Smooth muscle cell (in vitro differentiated cells): ENCODE results near the gene RRM1. TPM values are rescaled to one million over a fixed set of nuclear protein-coding genes. Genes with fewer than 3 reads are reported as not detected.

Source experiments
- DNase-seq: peaks from one replicate; lab custom pipeline; 2025; ENCODE audit not compliant: unreplicated experiment; lab: John Stamatoyannopoulos, UW
- H2AFZ ChIP-seq: fragments of 200-600 bp; sonication (generic); 2 replicates; pipeline ENCODE4 v1.6.0; 2016; ENCODE audit warnings: antibody characterized with exemption, low read depth, mild to moderate bottlenecking
- H3F3A ChIP-seq: fragments of 200-600 bp; sonication (generic); 2 replicates; pipeline ENCODE4 v1.6.0; 2017; ENCODE audit warnings: antibody characterized with exemption, low read depth
- H3K27ac ChIP-seq: fragments of 200-600 bp; sonication (generic); 2 replicates; pipeline ENCODE4 v1.5.1; 2016; ENCODE audit warnings: low read depth, mild to moderate bottlenecking
- H3K27me3 ChIP-seq: fragments of 200-600 bp; sonication (generic); 2 replicates; pipeline ENCODE4 v1.6.1; 2016; ENCODE audit warnings: low read depth, mild to moderate bottlenecking
- H3K36me3 ChIP-seq: fragments of 200-600 bp; sonication (generic); 2 replicates; pipeline ENCODE4 v1.5.1; 2016; ENCODE audit warnings: low read depth
- H3K4me1 ChIP-seq: fragments of 200-600 bp; sonication (generic); 2 replicates; pipeline ENCODE4 v1.5.1; 2016; ENCODE audit warnings: low read depth
- H3K4me2 ChIP-seq: fragments of 200-600 bp; sonication (generic); 2 replicates; pipeline ENCODE4 v1.6.0; 2016; ENCODE audit warnings: mild to moderate bottlenecking
- H3K4me3 ChIP-seq: fragments of 200-600 bp; sonication (generic); 2 replicates; pipeline ENCODE4 v1.5.1; 2016; ENCODE audit warnings: mild to moderate bottlenecking
- H3K79me2 ChIP-seq: fragments of 200-600 bp; sonication (generic); 2 replicates; pipeline ENCODE4 v1.6.0; 2016; ENCODE audit warnings: low read depth, mild to moderate bottlenecking
- H3K9ac ChIP-seq: fragments of 200-600 bp; sonication (generic); 2 replicates; pipeline ENCODE4 v1.6.0; 2016; ENCODE audit warnings: low read depth
- H3K9me3 ChIP-seq: fragments of 200-600 bp; sonication (generic); replicated peaks from 2 replicates; pipeline ENCODE4 v1.5.1; 2016; ENCODE audit warnings: low read depth
- H4K20me1 ChIP-seq: fragments of 200-600 bp; sonication (generic); 2 replicates; pipeline ENCODE4 v1.6.0; 2016; ENCODE audit warnings: low read depth
- CTCF ChIP-seq: fragments of 200-600 bp; sonication (generic); IDR thresholded peaks from 2 replicates; pipeline ENCODE4 v1.5.1; 2017; ENCODE audit warnings: borderline replicate concordance, mild to moderate bottlenecking, antibody characterized with exemption; ENCODE audit not compliant: insufficient read depth, poor library complexity, severe bottlenecking
- WGBS: methylation state at CpG from one replicate; pipeline ENCODE4 v1.1.7; 2016; ENCODE audit warnings: low lambda C conversion rate; 5-methylcytosine and 5-hydroxymethylcytosine counted together
- polyA plus RNA-seq: library from polyadenylated mRNA; unstranded; fragments of >200 nt; fragmentation: Nextera tagmentation; extraction: Ambion mirVana; gene quantifications from 2 replicates; pipeline ENCODE4 v1.2.1, GENCODE V29; 2016
- total RNA-seq: library from RNA; depleted of rRNA; stranded (reverse); fragments of >200 nt; gene quantifications from 2 replicates; pipeline ENCODE4 v1.2.3, GENCODE V29; 2014

RRM1 gene
- total and polyA plus RNA-seq, 2 experiments from 2014 or later = 36.4 to 90.5 TPM

GRCh38 chr11:4103269-4103668, 8.7 kb downstream of the RRM1 start:
- Histone ChIP-seq H3K4me2 (no peak overlapping the region), H3K27me3 (no peaks in the 10 kb centered on the region), H3F3A (no peaks in the 10 kb centered on the region), H3K36me3 (peaks cover 9% of the 10 kb centered on the region), H4K20me1 (peaks cover 13% of the 10 kb centered on the region), H3K79me2 (peaks cover 28% of the 10 kb centered on the region), H3K4me3 (no peak overlapping the region), H3K27ac (no peak overlapping the region), H3K9me3 (no peaks in the 10 kb centered on the region), H3K4me1 (peaks cover 6% of the 10 kb centered on the region), H2AFZ (no peak overlapping the region), H3K9ac (no peak overlapping the region)
- no peak for DNase-seq
- 98% methylated on average over 2 of the region's 2 CpGs for WGBS
- no peak for TF ChIP-seq CTCF

- no peaks in the 10 kb centered on the region for H3K4me1 ChIP-seq
- no peak for TF ChIP-seq CTCF
- no peaks in the 10 kb centered on the region for H3F3A ChIP-seq
- no peaks in the 10 kb centered on the region for H3K9me3 ChIP-seq
- H2AFZ ChIP-seq = no peak overlapping the region
- H3K27me3 ChIP-seq = no peaks in the 10 kb centered on the region
- H4K20me1 ChIP-seq = peaks cover 3% of the 10 kb centered on the region
- no peak overlapping the region for H3K4me3 ChIP-seq
- no peak for DNase-seq
- no peak overlapping the region for H3K4me2 ChIP-seq
- H3K27ac ChIP-seq = no peak overlapping the region
- H3K36me3 ChIP-seq = peaks cover 15% of the 10 kb centered on the region
- peaks cover 6% of the 10 kb centered on the region for H3K79me2 ChIP-seq
- WGBS = 97% methylated on average over 1 of the region's 1 CpG
- H3K9ac ChIP-seq = no peak overlapping the region
These were observed 11.3 kb downstream of the RRM1 start for GRCh38 chr11:4105916-4106315.

- Histone ChIP-seq H3K79me2 (no peaks in the 10 kb centered on the region), H3F3A (no peaks in the 10 kb centered on the region), H2AFZ (no peak overlapping the region), H3K9ac (no peak overlapping the region), H3K36me3 (peaks cover 29% of the 10 kb centered on the region), H3K9me3 (no peaks in the 10 kb centered on the region), H3K27me3 (no peaks in the 10 kb centered on the region), H3K4me3 (no peak overlapping the region), H4K20me1 (no peaks in the 10 kb centered on the region), H3K4me2 (no peak overlapping the region), H3K4me1 (no peaks in the 10 kb centered on the region), H3K27ac (no peak overlapping the region)
- TF ChIP-seq CTCF = no peak
- DNase-seq = no peak
- WGBS = 79% methylated on average over 5 of the region's 5 CpGs
These were observed 17.2 kb downstream of the RRM1 start for GRCh38 chr11:4111834-4112233.

GRCh38 chr11:4115128-4115527, 20.5 kb downstream of the RRM1 start:
- H3K27me3 ChIP-seq = no peaks in the 10 kb centered on the region

More at GRCh38 chr11:4115128-4115527, 20.5 kb downstream of the RRM1 start:
- H3K27ac ChIP-seq = no peak overlapping the region
- H4K20me1 ChIP-seq = no peaks in the 10 kb centered on the region
- no peaks in the 10 kb centered on the region for H3K9me3 ChIP-seq
- no peaks in the 10 kb centered on the region for H3K79me2 ChIP-seq
- H3F3A ChIP-seq = no peaks in the 10 kb centered on the region
- no peaks in the 10 kb centered on the region for H3K4me1 ChIP-seq
- peaks cover 15% of the 10 kb centered on the region for H3K36me3 ChIP-seq
- H3K9ac ChIP-seq = no peak overlapping the region
- no peak overlapping the region for H3K4me2 ChIP-seq
- H3K4me3 ChIP-seq = no peak overlapping the region
- 98% methylated on average over 2 of the region's 2 CpGs for WGBS
- TF ChIP-seq CTCF = no peak
- DNase-seq = no peak
- H2AFZ ChIP-seq = no peak overlapping the region
